GM20000 (cell line): Measurements from ENCODE around the gene GALNTL6.

Experiments
- DNase-seq: peaks from one replicate; pipeline ENCODE4 v3.0.0; 2012; ENCODE audit warnings: low spot score
- CTCF ChIP-seq: IDR thresholded peaks from 2 replicates; pipeline ENCODE4 v1.5.1; 2012; ENCODE audit warnings: mild to moderate bottlenecking, control low read depth; ENCODE audit errors: extremely low read depth, missing control alignments

Gene GALNTL6

DNA sequence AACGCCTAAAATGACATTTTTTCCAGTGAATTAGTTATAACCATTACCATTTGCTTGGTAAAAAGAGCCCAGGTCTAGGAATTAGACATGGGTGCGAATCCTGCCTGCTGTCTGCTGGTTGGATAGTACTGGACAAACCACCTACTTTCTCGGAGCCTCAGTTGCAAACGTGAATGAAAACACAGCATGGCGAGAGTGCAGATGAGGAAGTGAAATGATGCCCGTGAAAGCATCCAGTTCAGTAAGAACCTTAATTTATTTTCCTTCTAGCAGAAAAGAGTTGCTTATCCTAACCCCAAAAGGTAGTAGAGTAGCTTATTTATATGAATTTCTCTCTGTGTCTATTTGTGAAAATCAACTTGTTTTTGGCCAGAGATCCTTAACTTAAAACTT, 1184.0 kb downstream of the GALNTL6 start:
- TF ChIP-seq CTCF = no peak

DNA sequence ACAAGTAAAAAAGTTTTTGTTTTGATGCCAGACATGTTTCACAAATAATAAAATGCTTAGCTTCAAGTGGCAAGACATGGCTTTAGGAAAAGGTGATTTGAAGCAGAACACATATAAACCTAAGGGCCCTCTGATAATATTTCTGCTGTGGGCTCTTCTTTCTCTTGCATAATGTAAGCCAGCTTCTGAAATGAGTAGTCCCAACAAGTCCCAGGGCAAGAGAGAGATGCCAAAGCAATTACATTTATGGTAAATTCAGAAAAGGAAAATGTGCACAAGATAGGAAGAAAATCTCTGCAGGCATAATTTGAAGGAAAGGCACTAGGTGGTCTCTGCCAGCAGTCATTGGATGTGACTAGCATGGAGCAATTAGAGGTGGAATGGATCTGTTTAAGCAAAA, 1184.7 kb downstream of the GALNTL6 start:
- DNase-seq = no peak

More for the DNA sequence above, 1184.0 kb downstream of the GALNTL6 start:
- DNase-seq = no peak

GRCh38 chr4:172998527-172999469, 1185.6 kb downstream of the GALNTL6 start:
- no peak for TF ChIP-seq CTCF
- no peak for DNase-seq

More for the DNA sequence above, 1184.7 kb downstream of the GALNTL6 start:
- TF ChIP-seq CTCF = no peak

DNA sequence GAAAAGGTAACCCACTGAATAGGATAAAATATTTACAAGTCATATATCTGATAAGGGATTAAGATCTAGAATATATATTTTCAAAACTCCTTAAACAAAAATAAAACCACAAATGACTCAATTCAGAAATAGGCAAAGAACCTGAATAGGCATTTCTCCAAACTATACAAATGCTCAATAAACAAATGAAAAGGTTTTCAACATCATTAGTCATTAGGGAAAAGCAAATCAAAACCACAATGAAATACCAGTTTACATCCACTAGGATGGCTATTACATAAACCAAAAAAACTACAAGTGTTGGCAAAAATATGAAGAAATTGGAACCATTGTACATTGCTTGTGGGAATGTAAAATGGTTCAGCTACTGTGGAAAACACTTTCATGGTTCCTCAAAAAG, 1188.4 kb downstream of the GALNTL6 start:
- no peak for DNase-seq
- no peak for TF ChIP-seq CTCF

GRCh38 chr4:173002830-173003561, 1189.8 kb downstream of the GALNTL6 start:
- DNase-seq = no peak
- TF ChIP-seq CTCF = no peak

GRCh38 chr4:173005912-173006633, 1192.9 kb downstream of the GALNTL6 start:
- no peak for DNase-seq
- no peak for TF ChIP-seq CTCF
